RKO (cell line): ENCODE measurements around the gene SH2B3.
"Not testable (repeated sequence)": the region's sequence is repeated elsewhere in the genome, so short reads cannot be mapped to it uniquely, and the experiment has no call there.

Experiments
- DNase-seq: peaks from one replicate; pipeline ENCODE4 v3.0.0-alpha.2; 2016; ENCODE audit warnings: low spot score

SH2B3 gene

GRCh38 chr12:111458546-111459172, 52.9 kb downstream of the SH2B3 start:
- no peak for DNase-seq

- DNase-seq = not testable (repeated sequence)
These were observed 54.4 kb downstream of the SH2B3 start for GRCh38 chr12:111460111-111460510.

GRCh38 chr12:111462210-111462769, 56.6 kb downstream of the SH2B3 start:
- no peak for DNase-seq

GRCh38 chr12:111467092-111467856, 61.6 kb downstream of the SH2B3 start:
- DNase-seq = no peak

GRCh38 chr12:111467857-111468241, 62.1 kb downstream of the SH2B3 start:
- DNase-seq = no peak

GRCh38 chr12:111469401-111469800, 63.7 kb downstream of the SH2B3 start:
- no peak for DNase-seq

GRCh38 chr12:111471236-111471635, 65.5 kb downstream of the SH2B3 start:
- no peak for DNase-seq

GRCh38 chr12:111482462-111482861, 76.7 kb downstream of the SH2B3 start:
- DNase-seq = no peak

GRCh38 chr12:111488271-111488670, 82.5 kb downstream of the SH2B3 start:
- DNase-seq = no peak

GRCh38 chr12:111488798-111489197, 83.1 kb downstream of the SH2B3 start:
- DNase-seq = no peak

GRCh38 chr12:111492979-111493378, 87.3 kb downstream of the SH2B3 start:
- not testable (repeated sequence) for DNase-seq

GRCh38 chr12:111494676-111495075, 89.0 kb downstream of the SH2B3 start:
- no peak for DNase-seq
